Activated CD4-positive, alpha-beta T cell treated with anti-CD3 and anti-CD28 coated beads for 1 hour (primary cell): ENCODE results near the gene PTPRO.

Experiments used
- DNase-seq: peaks from one replicate; pipeline ENCODE4 v3.0.0-alpha.2; 2020

The PTPRO gene

DNA sequence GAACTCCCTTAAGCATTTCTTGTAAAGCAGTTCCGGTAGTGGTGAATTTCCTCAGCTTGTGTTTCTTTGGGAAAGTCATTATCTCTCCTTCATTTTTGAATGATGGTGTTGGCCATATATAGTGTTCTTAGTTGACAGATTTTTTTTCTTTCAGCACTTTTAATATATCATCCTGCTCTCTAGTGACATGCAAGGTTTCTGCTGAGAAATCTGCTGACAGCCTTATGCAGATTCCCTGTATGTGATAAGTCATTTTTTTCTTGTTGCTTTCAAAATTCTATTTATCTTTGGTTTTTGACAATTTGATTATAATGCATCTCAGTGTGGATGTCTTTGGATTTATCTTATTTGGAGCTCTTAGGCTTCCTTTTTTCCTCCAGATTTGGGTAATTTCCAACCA, 135.7 kb downstream of the PTPRO start:
- DNase-seq = no peak

DNA sequence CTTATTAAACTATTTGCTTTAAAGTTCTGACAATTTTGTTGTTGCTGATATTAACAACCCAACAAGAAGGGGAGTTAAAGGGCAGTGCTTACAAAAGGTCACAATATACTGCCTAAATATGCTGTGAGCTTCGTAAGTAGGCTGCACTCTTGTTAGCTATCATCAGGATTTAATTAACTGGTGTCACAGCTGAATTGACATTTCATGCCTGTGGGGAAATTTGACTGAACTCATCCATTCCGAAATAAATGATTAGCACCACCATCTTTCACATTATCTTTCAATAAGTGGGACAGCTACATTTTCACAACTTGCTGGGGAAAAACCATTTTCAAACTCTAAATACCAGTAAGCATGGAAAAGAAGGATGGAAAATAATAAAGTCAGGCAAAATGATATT, 146.6 kb downstream of the PTPRO start:
- DNase-seq = no peak

- DNase-seq = no peak
Measured at GRCh38 chr12:15469356-15469755, 147.0 kb downstream of the PTPRO start.

DNA sequence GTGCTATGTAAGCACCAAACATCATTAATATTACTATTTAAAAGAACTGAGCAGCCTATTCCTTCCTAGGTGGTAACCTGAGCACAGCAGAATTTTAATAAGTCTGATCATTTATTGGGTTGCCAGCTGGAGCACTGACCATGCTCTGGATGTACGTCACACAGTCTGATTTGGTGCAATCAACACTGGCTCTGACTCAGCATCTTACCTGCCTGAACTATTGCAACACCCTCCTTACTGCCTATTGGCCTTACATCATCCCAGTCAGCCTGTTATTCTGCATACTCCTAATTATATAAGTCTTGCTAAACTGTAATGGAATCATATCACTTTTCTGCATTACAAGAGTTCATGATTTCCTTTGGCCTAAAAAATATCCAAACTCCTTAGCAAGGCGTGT, 149.7 kb downstream of the PTPRO start:
- DNase-seq = no peak

- DNase-seq = no peak
Measured at GRCh38 chr12:15474766-15475165, 152.5 kb downstream of the PTPRO start.

- no peak for DNase-seq
Measured at GRCh38 chr12:15477761-15478160, 155.5 kb downstream of the PTPRO start.

DNA sequence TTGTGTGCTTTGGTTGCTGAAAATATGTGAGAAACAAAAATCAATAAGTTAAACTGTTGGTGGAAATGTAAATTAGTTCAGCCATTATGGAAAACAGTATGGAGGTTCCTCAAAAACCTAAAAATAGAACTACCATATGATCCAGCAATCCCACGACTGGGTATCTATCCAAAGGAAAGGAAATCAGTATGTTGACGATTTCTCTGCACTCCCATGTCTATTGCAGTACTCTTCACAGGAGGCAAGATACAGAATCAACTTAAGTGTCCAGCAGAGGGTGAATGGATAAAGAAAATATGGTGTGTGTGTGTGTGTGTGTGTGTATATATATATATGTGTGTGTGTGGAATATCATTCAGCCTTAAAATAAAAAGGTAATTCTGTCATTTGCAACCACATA, 159.5 kb downstream of the PTPRO start:
- DNase-seq = no peak

GRCh38 chr12:15485466-15485865, 163.2 kb downstream of the PTPRO start:
- no peak for DNase-seq

- no peak for DNase-seq
Measured at GRCh38 chr12:15486859-15487258, 164.6 kb downstream of the PTPRO start.

DNA sequence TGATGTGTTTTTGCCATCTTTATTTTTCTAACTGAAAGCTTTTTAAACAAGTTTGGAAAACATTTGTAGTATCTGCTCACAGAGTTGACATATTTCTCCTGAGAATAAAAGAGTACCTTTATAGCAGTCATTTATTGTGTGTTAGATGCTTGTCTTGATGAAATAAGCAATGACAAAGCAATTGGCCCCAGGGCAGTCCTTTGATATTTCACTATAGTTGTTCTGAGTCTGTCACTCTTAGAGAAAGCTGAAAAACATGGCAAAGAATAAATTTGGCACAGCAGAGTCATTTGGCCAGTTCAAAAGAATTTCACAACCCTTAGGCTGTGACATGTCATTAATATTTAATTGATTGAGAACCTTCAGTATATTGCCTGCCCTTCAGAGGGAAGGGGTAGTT, 166.2 kb downstream of the PTPRO start:
- no peak for DNase-seq

- no peak for DNase-seq
Measured at GRCh38 chr12:15494329-15495046, 172.2 kb downstream of the PTPRO start.

DNA sequence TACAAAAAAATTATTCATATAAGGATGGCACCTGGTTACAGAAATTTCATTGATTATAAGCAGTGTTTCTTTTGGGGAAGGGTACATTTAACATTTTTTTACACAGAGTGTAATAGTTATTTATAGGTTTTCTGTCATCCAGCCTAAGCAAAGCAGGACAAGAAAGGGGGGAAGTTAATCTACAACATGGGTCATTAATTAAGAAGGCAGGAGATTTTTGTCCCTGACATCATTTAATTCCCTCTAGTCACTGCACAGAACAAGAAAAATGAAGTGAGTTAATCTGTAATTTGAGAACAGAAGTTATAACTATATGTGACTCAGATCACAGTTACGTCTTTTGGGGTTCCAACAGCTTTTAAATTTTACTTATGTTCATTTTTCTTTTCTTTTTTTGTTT, 173.4 kb downstream of the PTPRO start:
- DNase-seq = no peak

DNA sequence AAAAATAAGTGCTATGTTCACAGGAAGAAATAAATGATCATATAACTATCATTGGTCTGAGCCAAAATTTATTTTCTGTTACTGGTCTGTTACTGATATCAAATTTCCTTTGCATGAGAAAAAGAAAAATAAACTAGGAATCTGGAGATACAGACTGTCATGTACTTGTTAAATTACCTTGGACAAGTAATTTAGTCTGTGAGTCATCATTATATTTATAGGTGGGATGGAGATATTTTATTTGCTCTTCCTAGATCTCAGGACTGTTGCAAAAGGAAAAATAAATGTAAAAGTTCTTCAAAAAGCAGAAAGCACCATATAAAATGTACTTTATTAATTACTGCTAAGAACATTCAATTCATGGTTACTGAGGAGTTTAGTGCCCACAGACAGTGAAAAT, 174.4 kb downstream of the PTPRO start:
- no peak for DNase-seq

DNA sequence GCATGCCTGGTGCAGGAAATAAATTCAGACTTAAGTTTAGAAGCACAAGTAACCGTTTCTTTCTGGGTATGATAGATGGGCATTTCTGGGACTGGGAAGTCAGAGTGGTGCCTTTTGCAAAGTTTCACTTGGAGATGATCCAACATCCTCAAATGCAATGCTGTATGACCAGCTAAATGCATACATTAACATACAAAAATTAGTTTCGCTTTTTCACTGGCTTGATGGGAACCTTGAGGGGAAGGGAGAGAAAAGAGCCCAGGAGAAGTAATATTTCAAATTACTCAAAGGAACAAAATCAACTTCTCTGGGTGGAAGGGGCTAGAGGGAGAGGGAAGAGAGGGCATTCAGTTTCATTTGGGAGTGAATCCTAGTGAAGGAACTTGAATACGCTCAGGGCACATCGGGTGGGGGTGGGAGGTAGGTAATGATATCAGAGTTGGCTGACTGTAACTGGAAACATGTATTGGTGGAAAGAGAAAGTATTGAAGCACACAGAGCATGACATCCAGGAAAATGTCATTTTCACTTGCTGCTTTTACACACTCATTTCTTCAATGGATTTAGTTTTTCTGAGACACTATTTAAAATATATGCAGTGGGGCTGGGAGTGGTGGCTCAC, 175.5 kb downstream of the PTPRO start:
- DNase-seq = no peak

- no peak for DNase-seq
Measured at GRCh38 chr12:15502211-15502610, 179.9 kb downstream of the PTPRO start.

GRCh38 chr12:15505616-15506015, 183.3 kb downstream of the PTPRO start:
- DNase-seq = no peak

DNA sequence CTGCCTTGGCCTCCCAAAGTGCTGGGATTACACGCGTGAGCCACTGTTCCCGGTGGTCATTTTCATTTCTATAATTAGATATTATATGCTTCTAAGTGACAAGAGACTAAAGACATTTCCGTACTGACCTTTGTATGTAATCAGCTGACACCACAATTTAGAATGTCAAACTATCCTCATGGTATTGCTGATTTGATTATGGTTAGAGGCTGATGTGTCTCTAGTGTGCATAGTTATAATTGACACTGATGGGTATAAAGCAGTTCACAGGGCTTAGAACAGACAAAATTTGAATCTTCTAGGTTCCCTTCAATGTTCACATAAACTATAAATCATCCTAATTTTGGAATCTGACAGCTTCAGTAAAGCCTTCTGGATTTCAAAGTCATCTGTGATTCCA, 192.7 kb downstream of the PTPRO start:
- no peak for DNase-seq

DNA sequence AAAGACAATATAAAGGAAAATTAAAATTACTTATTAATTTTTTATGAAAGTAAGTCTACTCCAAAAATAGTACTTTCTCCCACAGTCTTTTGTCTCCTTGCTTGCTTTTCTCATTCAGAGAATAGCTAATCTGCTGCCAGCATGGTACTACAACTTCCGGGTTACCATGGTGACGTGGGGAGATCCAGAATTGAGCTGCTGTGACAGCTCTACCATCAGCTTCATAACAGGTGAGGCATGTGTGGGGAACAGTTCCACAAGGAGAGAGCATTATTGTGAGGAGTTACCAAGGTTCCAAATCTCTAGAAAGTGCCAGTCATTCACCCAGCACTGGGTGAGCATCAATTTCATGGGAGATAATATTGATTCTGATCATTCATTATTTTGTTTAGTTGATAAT, 197.8 kb downstream of the PTPRO start:
- DNase-seq = no peak

DNA sequence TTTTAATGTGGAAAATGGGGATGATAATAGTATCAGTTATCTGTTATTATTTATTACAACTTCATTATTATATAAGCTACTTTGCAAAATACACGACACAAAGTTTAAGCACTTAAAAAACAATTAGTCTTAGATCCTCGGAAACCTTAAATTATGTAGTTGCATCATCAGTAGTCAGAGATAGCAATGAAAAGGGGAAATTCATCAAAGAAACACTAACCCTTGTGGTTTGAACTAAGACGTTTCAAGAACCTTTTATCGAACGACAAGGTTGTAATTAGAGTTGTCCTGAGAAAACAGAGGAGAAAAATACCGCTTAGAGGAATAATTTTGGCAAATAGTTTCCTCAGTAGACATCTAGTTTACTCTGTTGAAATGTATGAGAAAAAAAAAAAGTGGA, 198.5 kb downstream of the PTPRO start:
- no peak for DNase-seq

GRCh38 chr12:15522574-15523187, 200.4 kb downstream of the PTPRO start:
- no peak for DNase-seq

DNA sequence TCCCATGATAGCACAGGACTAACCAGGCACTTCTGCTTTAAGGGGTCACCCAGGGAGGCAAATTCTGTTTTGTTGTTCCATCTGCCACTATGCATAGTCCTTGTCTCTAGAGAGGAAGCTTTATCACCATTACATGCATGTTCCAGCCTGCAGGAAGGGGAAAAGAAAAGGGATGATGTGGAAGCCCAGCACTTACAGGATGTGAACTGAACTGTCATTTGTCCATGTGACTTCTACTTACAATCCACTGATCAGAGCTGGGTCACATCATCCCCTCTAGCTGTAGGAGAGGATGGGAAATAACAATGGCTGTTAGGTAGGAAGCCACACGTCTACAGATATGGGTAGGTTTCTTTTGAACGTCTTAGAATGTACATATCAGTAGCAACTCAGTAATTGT, 203.1 kb downstream of the PTPRO start:
- no peak for DNase-seq

GRCh38 chr12:15526033-15526432, 203.7 kb downstream of the PTPRO start:
- no peak for DNase-seq

DNA sequence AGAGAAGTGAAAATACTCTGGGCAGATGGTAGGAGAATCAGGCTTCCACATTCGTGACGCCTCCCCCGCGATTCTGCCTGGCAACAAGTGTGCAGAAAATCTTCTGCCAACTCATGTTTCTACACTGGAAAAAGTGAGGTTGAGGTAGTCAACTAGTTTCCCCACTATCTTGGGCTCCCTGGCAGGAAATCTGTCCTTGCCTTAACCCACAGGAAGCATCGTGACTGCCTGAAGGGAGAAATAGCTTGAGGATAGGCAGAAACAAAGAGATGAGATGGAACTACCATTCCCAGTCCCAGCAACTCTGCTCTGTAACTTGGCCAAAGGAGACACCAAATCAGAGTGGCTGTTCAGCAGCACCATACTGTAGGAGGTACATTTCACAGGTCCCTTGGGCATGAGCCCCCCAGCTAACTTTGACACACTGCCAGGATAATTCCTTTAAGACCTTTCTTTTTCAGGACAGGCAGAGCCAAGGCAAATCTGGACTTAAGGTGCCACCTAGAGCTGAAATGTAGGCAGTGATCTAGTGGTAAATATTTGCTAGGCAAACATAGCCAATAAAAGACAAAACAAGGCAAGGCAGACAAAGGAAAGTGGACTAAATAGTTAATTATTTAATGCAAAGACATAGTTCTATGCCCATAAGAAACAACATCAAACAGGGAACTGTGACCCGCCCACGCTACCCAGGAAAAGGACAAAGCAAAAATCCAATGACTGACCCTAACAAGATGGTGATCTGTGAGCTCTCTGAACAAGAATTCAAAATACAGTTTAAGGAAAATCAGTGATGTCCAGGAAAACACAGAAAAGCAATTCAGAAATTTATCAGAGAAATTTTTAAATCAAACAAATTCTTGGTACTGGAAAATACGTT, 205.1 kb downstream of the PTPRO start:
- no peak for DNase-seq

- no peak for DNase-seq
Measured at GRCh38 chr12:15528666-15529065, 206.4 kb downstream of the PTPRO start.
